Stimulated activated naive CD8-positive, alpha-beta T cell treated with anti-CD3 and anti-CD28 coated beads, Interleukin-15, Interleukin-2, amounts not matched to agents 100 U/mL and 50 U/mL, for 24 hours (primary cell): ENCODE results near the gene RASA3.

Source experiments
- ATAC-seq: fragments of 150-1000 bp; cut with Tn5 transposase; one replicate; pipeline ENCODE4 v1.10.0; 2021
- DNase-seq: peaks from one replicate; pipeline ENCODE4 v3.0.0; 2021

The RASA3 gene

GRCh38 chr13:113981194-113981605 is 151.2 kb downstream of the RASA3 start:
- DNase-seq (no peak), ATAC-seq (no peak)

GRCh38 chr13:113980489-113981064 is 151.8 kb downstream of the RASA3 start:
- ATAC-seq (no peak), DNase-seq (no peak)

GRCh38 chr13:113979791-113980471 is 152.5 kb downstream of the RASA3 start:
- ATAC-seq (peak; percentile 7), DNase-seq (no peak)

GRCh38 chr13:113978741-113979481 is 153.5 kb downstream of the RASA3 start:
- ATAC-seq (no peak), DNase-seq (no peak)

GRCh38 chr13:113977976-113978375 is 154.4 kb downstream of the RASA3 start:
- DNase-seq (no peak), ATAC-seq (no peak)

GRCh38 chr13:113976711-113977684 is 155.4 kb downstream of the RASA3 start:
- DNase-seq = no peak
- no peak for ATAC-seq

GRCh38 chr13:113975416-113975815 is 157.0 kb downstream of the RASA3 start:
- DNase-seq = no peak
- no peak for ATAC-seq

GRCh38 chr13:113974304-113975281 is 157.8 kb downstream of the RASA3 start:
- ATAC-seq (no peak), DNase-seq (no peak)

- no peak for DNase-seq
- no peak for ATAC-seq
Measured at GRCh38 chr13:113973218-113974164, 158.9 kb downstream of the RASA3 start, which contains the start of gene C13orf46. C13orf46 (minus strand) TSS chr13:113974076; CDS start chr13:113973997, 79 bp downstream.

- DNase-seq (no peak), ATAC-seq (no peak)
Measured at GRCh38 chr13:113972451-113973217, 159.8 kb downstream of the RASA3 start.

GRCh38 chr13:113971471-113972231 is 160.8 kb downstream of the RASA3 start:
- ATAC-seq (no peak), DNase-seq (no peak)

- DNase-seq = no peak
Measured at GRCh38 chr13:113970810-113971470, 161.5 kb downstream of the RASA3 start.

GRCh38 chr13:113969973-113970611 is 162.3 kb downstream of the RASA3 start:
- no peak for ATAC-seq
- DNase-seq = no peak

More at GRCh38 chr13:113970810-113971470, 161.5 kb downstream of the RASA3 start:
- no peak for ATAC-seq

- no peak for ATAC-seq
- DNase-seq = no peak
Measured at GRCh38 chr13:113969311-113969972, 163.0 kb downstream of the RASA3 start.

GRCh38 chr13:113968463-113969310 is 163.7 kb downstream of the RASA3 start:
- ATAC-seq = no peak
- no peak for DNase-seq
